GM21717 (cell line): ENCODE measurements around the gene JHY.

Source experiments
- ATAC-seq: cut with Tn5 transposase; IDR thresholded peaks from one replicate; pipeline ENCODE4 v1.9.1; 2021; ENCODE audit warnings: mild to moderate bottlenecking, moderate library complexity; ENCODE audit not compliant: unreplicated experiment

The JHY gene

DNA sequence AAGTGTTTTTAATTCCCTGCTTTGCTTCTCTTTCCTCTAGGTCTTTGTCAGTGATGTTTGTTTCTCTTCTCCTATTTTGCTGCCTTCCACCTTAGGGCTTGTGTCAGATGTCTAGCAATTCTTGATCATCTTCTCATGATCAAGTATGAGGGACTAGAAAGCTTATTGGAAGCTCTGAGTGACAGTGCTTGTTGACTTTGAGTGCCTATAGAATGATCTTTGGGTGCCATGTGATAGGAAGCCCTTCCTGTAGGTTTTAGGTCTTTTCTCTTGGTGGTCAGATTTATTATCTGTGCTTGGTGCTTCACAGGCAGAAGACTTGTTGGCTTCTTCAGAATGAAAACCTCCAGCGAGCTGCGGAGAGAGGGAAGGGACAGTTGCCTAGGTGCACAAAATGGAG lies 56.0 kb downstream of the JHY start:
- no peak for ATAC-seq

DNA sequence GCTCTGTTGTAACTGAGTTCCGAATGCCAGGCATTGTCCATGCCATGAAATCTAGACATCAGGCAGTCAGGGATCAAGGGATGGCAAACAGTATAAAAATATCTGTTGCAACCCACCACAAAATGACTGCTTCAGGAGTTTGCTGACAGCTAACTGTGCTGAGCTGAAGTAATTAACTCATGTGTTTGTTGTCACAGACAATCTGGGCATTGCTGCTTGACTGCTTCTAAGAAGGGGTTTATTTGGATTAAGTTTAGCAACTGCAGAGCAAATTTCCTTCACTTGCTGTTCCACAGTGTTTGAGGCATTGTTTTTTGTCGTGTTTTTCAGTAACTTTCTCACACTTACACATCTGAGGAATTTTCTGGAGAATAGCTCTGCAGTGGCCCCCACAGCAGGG lies 68.7 kb downstream of the JHY start:
- ATAC-seq: no peak

- ATAC-seq: no peak
These were observed 71.9 kb downstream of the JHY start for GRCh38 chr11:122954455-122954854.

DNA sequence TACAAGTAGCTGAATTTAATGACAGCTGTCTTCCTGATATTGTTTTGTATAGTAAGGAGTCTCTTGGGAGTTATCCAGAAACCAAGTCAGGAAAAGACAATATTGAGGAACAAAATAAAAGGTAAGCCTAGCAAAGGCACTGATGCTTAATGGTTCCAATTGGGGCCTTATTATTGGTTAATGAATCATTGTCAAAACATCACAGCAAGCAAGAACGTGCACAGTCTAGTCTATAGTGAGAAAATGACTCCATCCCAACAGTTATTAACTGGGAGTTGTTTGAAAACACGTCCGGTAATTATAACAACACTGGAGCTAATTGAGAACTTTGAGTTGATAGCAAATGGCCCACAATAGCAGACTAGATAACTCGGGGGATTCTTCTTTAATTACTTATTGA lies 81.4 kb downstream of the JHY start:
- no peak for ATAC-seq

- ATAC-seq: no peak
These were observed 93.6 kb downstream of the JHY start for GRCh38 chr11:122976061-122976733.

GRCh38 chr11:122976734-122977469 lies 94.3 kb downstream of the JHY start:
- no peak for ATAC-seq

DNA sequence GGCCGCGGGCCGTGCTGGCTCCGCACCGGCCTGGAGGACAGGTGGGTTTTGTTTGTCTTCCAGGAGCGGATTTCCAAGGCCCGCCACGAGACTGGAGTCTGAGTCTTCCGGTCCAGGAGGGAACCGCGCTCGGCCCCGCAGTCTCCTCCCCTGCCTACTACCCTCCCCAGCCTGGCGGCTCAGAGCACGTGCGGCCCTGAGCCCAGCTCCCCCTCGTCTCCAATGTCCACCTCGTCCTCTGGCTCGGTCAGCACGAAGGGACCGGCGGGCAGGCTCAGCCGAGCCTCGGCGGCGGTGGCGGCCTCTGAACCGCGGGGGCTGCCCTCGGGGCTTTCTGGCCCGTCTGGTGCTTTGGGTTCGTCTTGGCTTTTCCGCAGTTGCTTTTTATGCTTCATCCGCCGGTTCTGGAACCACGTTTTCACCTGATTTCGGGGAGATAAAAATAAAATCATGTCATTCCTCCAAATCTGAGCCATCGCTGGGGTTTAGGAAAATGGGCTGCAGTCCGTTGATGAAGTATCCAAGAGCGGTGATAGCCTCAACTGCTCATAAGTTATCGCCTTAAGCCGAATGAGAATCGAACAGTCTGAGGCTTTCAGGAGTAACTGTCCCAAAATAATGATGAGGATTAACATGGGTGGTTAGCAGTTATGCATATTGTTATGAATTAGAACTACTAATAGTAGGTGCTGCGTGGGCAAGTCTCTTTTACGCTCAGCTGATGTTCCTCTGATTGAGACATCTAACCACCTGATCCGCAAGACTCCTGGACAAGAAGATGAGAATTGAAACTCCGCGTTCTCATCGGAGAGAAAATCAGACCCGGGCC lies 95.1 kb downstream of the JHY start:
- ATAC-seq: no peak

DNA sequence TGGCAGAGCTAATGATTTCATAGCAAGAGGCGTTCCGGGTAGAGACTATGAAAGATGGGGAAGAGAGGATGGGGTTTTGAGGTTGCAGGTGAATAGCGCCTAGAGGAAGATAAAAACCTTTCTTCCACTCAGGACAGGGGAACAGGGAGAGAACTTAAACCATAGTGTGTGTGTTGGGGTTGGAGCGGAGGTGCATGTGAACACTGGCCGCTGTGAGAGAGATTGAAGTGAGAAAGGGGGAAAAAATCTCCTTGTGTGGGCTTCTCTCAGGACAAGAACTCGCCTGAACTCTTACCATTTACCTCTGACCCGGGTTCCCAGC lies 95.7 kb downstream of the JHY start:
- no peak for ATAC-seq

GRCh38 chr11:122979103-122979814 lies 96.7 kb downstream of the JHY start:
- no peak for ATAC-seq

DNA sequence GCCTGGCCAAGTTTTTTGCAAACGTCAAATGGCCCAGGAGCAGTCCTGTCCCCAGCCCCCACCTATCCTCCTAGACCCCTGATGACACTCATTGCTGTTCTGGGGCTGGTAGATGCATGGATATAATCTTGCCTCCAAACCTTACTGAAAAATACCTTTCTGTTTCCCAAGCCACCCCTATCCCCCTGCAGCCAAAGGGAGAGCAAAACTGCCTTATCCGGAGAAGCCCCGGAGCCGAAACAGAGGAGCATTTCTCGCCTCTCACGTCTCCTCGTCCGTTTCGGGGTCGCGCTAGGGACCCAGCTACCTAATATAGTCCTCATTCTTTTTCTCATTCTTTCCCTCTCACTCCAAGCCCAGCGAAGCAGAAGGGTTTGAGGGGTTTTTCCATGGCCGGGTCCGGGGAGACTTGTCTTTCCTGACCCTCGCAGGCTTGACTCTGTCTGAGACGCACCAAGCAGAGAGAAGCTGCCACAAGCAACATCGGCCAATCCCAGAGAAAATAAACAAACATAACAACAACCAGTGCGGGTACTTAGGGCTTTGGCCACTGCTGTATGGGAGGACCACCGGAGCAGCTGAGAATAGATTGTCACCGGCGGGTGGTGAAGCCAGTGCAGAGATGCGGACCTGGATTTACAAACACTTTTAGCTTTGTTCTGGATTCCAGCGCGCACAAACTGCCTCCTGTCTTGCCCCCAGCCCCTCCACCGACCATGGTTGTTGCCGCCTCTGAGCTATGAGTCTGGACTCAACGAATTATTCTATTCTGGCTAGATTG lies 97.4 kb downstream of the JHY start:
- ATAC-seq: no peak

GRCh38 chr11:122981388-122982264 lies 99.1 kb downstream of the JHY start, which contains the start of gene BSX:
Gene BSX, minus strand, starts transcription at chr11:122981834. Its CDS starts 163 bp downstream, at chr11:122981671.
- ATAC-seq: no peak

DNA sequence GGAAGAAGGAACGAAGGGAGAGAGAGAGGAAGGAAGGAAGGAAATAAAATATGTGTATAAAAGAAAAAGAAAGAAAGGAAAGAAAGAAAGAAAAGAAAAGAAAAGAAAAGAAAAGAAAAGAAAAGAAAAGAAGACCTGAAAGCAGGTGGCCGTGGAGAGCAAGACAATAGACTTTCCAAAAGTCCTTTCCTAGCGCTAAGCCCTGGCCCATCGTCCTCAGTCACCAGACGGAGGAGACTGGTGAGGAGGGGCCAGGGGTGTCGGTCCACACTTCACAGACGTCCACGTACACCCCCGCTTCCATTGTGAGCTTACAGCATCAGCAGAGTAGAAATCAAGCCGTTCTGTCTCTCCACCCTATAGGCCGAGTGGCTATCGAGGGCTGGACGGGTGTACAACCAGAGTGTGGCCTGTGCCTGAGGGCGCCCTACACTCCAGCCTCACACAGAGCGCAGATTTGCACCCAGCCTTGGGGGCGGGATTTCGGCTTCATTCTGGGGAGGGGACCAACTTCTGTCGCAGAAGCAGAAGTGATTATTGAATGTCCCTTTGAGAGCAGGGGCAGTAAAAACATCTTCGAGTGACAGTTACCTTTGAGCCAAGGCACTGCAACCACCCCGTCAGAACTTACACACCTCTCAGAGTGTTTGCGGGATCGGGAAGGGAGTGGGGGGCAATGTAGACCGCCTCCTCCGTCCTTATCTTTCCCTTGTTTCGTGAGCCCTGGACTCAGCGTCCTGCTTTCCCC lies 101.1 kb downstream of the JHY start:
- ATAC-seq: no peak

GRCh38 chr11:122984186-122985011 lies 101.8 kb downstream of the JHY start:
- ATAC-seq: no peak

DNA sequence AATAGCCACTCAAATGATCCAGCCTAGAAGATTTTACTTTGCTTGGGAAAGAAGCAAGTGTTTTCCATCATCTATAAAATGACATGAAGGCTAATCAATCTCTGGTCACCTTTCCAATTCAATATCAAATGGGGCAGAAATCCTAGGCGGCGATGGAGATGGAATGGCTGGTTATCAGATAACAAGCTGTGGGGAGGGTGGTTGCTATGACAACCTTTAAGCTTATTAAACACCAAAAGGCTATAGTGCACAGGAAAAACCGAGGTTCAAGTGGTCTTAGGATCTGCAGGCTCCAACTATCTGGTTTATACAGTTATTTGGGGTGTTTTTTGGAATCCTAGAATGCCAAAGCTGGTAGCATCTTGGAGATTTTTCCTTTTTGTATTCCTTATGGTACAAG lies 113.0 kb downstream of the JHY start:
- no peak for ATAC-seq

GRCh38 chr11:122998727-122999366 lies 116.3 kb downstream of the JHY start:
- ATAC-seq: no peak

GRCh38 chr11:123000721-123001120 lies 118.2 kb downstream of the JHY start:
- no peak for ATAC-seq

DNA sequence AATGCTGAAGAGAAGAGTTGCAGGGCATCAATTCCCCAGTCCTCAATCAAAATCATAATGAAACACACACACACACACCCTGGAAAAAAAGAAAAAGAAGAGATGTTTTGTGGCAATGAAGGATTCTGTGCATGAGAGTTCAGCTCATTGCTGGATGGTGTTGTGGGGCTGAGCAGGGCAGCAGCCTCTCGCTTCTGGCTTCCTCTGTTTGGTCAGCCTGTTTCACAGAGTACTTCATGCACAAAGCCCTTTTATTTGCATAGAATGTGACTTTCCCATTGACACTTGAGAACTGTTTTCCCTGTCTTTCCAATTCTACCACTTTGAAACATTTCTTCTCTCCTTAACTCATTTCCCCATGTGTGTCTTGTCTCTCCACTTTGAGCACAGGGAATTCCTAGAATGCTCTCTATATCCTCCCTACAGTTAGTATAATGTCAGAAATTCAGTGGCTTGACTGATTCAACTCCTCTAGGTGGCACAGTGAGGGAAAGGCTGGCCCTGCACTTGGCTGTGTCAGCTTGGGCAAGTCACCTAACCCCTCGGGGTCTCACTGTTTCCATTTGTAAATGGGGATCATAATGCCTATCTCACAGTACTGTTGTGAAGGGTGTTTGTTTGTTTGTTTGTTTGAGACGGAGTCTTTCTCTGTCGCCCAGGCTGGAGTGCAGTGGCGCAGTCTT lies 124.4 kb downstream of the JHY start:
- no peak for ATAC-seq
